Activated CD4-positive, CD25-positive, alpha-beta regulatory T cell treated with anti-CD3 and anti-CD28 coated beads, Interleukin-2, amount 50 U/mL, for 72 hours (primary cell): ENCODE measurements around the gene FYB1.

Experiments used
- DNase-seq: peaks from one replicate; pipeline ENCODE4 v3.0.0; 2021

Gene FYB1

GRCh38 chr5:39076101-39076756 is 143.1 kb downstream of the FYB1 start:
- DNase-seq = no peak

DNA sequence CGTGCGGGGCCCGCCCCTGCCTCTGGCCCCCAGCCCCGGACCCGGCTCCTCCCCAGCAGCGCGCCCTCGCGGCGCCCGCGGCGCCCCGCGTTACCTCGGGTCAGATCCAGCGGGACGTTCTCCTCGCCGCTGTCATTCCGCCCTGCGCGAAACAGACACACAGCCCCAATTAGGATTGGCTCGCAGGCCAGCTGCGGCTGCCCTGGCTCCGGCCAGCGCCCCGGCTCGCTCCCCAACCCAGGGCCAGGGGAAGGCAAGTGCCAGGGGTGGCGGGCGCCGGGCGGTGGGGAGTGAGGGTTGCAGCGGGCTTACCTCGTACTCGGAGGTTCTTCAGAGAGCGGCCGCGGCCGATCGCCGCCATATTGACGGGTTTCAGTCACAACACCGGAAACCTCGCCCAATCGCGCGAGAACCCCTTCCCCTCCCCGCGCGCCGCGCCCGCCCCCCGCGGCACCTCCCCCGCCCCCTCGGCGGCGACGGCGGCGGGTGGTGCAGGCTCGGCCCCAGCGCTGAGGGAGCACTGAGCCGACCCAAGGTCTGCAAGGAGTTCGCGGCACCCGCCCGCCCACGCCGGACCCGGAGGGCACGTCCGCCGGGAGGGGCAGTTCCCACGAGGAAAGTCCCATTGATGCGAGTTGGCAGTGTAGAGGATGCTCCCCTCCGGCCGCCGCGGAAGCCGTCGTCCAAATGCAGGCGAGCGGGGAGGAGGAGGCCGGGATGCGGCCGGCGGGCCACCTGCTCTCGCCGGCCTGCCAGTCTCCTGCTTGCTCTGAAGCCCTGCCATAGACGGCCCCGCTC is 145.1 kb downstream of the FYB1 start, which contains the start of gene RICTOR:
Gene RICTOR (minus strand): TSS at position 383 of the 798 bp plus-strand sequence. CDS start 22 bp downstream, at position 361.
- DNase-seq = peak; percentile 93

GRCh38 chr5:39073767-39074016 is 145.7 kb downstream of the FYB1 start:
- no peak for DNase-seq

DNA sequence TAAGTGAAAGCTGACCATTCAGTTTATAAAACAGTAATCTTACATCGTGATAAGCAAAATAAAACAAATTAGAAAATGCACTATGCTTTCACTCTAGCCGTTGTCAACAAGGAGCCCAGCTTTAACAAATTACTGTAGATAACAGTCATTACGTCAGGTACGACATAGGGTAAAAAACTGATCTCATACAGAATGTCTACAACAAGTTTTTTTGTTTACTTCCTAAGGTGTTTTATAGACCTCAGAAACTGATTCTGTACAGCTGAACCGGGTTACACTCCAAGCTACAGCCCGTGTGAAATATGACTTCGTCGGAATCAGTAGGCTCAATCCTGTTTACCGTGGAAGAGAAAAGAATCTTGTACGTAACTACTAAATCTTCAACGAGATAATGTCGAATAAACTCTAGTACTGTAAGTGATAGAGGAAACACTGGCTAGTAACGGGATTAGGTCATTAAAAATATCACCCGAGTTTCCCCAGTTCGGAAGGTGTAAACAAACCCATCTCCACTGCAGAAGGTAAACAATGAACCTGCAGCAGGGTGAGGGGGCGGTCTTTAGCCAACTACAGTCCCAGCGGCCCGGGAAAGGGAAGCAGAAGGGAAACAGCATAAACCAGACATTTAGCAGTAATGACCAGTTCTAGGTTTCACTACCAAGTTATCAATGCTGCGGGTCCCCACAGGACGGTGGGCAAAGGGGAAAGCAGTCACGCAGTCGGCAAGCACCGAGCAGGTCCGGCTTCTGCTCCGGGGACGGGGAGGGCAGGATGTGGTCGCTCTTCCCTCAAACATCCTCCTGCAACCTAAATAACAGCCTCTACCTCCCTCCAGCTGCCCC is 146.2 kb downstream of the FYB1 start:
- DNase-seq = peak; percentile 73

DNA sequence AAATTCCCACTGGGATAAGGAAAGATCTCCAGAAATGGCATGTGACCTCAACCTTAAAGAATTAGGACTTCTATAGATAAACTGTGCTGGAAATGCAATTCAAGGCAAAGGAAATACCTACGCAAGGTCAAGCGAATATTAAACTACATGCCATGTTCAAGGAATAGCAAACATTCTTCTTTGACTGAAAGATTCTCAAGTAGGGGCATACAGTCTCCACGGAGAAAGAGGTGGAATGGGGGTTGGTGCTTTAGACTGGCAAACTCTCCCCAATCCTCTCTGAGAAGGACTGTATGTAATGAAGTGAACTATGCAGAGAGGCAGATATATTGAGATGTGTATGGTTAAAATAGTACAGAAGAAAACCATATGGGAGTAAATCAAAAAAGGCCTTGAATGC is 151.3 kb downstream of the FYB1 start:
- DNase-seq = no peak

DNA sequence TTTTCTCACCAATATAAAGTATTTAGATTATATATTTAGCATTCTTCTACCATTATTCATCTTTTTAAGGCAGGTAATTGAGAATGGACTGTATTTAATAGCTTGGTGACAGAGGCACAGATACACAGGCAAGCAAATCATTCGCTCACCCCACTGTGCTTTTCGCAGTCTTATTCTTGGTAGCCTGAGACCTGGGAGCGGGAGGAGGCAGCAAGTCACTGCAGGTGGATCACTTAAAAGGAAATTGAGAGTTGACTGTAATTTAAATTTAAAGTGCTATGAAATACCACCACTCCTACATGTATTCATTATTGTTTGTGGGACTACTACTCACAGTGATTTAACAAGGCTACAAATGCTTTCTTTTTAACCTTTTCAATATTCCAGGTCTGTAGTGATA is 154.9 kb downstream of the FYB1 start:
- DNase-seq = no peak

DNA sequence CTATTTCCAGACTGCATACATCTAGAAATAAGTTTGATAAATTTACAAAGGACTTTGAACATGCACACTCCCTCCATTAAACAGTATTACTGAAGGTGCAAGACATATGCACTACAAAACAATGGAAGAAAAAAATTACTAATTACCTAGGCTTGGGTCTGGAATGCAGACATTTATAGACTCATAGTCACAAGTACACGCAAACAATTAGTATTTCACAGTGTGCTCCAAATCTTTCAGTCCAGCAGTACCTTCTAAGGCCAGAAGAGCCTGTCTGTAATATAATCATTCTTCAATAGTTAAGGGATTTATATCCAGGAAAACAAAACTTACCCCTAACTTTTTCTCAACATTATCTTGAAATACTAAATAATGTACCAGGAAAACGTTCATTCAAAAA is 156.3 kb downstream of the FYB1 start:
- no peak for DNase-seq

- DNase-seq = no peak
Measured at GRCh38 chr5:39062530-39062929, 156.8 kb downstream of the FYB1 start.

DNA sequence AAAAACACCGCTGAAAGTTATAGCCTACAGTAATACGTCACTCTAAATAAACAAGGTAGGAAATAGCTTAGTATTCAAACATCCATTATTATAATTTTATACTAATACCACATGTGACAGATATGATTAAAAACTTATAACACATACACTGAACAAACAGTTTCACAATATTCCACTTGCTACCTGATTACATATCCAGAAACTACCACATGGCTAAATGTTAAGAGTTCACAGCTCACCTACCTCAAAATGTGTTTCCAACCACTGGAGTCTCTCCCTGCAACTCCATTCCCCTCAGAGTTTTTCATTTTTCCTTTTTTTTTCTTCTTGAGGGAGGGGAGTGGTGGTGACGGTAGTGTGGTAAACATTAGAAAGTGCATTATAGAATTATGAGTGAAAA is 157.3 kb downstream of the FYB1 start:
- no peak for DNase-seq

- no peak for DNase-seq
Measured at GRCh38 chr5:39059064-39059463, 160.3 kb downstream of the FYB1 start.

GRCh38 chr5:39058178-39058921 is 161.0 kb downstream of the FYB1 start:
- DNase-seq = no peak

- no peak for DNase-seq
Measured at GRCh38 chr5:39057734-39058133, 161.6 kb downstream of the FYB1 start.

DNA sequence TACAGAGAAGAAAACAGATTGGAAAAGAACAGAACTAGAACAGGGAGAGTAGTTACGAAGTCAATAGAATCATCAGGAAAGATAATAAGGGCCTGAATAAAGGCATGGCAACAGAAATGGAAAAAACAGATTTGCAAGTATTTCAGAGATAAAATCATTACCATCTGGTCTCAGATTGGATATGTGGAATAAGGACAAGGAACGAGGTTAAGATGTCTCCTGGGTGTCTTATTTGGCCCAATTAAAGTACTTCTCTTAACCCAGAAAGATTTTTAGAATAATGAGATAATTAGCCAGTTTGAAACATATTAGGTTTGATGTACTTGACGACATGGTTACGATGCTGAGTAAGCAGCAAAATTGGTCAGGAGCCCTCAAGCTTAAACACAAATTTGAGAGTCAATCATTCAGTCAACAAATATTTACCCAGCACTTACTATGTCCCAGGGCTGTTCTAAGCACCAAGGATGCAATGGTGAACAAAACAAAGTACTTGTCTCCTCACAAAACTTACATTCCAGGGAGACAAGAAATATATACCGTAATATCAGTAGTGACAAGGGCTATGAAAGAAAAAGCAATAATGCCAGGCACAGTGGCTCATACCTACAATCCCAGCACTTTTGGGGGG is 163.5 kb downstream of the FYB1 start:
- DNase-seq = no peak
